Progenitor cell of endocrine pancreas (in vitro differentiated cells): ENCODE measurements around the gene NDUFAF8. TPM values are rescaled to one million over a fixed set of nuclear protein-coding genes. Genes with fewer than 3 reads are reported as not detected.

ENCODE experiments used
- DNase-seq: peaks from one replicate; pipeline ENCODE4 v3.0.0; 2021; ENCODE audit warnings: low spot score; ENCODE audit not compliant: unreplicated experiment
- H3K27ac Mint-ChIP-seq: 2 replicates; pipeline ENCODE4 v1.8.0; 2021; ENCODE audit warnings: mild to moderate bottlenecking, moderate library complexity, mixed read lengths
- H3K27me3 Mint-ChIP-seq: 2 replicates; pipeline ENCODE4 v1.8.0; 2021; ENCODE audit warnings: mixed read lengths
- H3K36me3 Mint-ChIP-seq: 2 replicates; pipeline ENCODE4 v1.8.0; 2022; ENCODE audit warnings: mixed read lengths; ENCODE audit not compliant: insufficient read depth
- H3K4me1 Mint-ChIP-seq: 2 replicates; pipeline ENCODE4 v1.8.0; 2021; ENCODE audit warnings: low read depth, mixed read lengths
- H3K4me3 Mint-ChIP-seq: 2 replicates; pipeline ENCODE4 v1.8.0; 2021; ENCODE audit warnings: low read depth, mild to moderate bottlenecking, moderate library complexity, mixed read lengths
- H3K9me3 Mint-ChIP-seq: 2 replicates; pipeline ENCODE4 v1.8.0; 2021; ENCODE audit warnings: low read depth, mixed read lengths
- total RNA-seq: library from RNA; stranded (reverse); gene quantifications from 2 replicates; pipeline ENCODE4 v1.2.1, GENCODE V29; 2021
- TF ChIP-seq, protein P1 (sequence below): fragments of 200-600 bp; sonication (generic); IDR thresholded peaks from one replicate; pipeline ENCODE4 v1.5.0; 2021; ENCODE audit warnings: antibody characterized with exemption, mild to moderate bottlenecking; ENCODE audit not compliant: unreplicated experiment

The NDUFAF8 gene
- total RNA-seq, 1 donor from 2014 or later, result 43.6 TPM

DNA sequence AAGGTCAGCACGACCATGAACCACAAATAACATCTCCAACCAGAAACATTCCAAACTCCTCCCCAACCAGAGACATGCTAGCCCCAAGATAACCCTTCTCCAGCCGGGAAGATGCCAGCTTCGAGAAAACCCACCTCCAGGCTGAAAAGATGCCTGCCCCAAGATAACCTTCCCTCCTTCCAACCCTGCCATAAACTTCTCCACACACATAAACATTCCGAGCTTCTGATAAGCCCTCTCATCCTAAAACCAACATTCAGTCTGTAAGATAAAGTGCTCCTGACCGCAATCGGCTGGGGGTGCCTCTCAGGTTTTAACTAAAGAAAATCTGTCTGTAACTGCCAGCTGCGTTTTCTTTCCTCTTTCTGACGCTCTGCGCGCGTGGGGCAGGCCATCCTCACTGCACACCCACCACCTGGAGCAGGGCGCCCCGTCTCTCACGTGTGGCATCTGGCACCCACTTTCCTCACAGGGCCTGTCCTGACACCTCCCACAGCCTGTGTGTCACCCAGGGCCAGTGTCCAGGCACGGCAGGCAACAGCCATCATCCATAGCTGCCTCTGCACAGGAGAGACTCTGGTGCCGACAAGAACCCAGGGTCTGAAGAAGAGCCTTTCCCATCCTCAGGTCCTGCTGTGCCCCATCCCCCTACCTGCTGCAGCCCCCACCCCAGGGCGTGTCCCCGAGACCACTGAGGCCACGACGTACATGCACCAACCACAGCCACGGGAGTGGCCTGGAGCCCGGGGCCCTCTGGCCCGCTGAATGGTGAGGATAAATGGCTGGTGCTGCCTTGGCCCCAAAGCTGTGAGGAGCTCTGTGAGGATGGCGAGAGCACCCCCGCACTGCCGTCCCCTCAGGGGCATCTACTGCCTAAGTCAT lies 3.9 kb upstream of the NDUFAF8 start:
- H3K9me3 Mint-ChIP-seq, result no peaks in the 10 kb centered on the region

DNA sequence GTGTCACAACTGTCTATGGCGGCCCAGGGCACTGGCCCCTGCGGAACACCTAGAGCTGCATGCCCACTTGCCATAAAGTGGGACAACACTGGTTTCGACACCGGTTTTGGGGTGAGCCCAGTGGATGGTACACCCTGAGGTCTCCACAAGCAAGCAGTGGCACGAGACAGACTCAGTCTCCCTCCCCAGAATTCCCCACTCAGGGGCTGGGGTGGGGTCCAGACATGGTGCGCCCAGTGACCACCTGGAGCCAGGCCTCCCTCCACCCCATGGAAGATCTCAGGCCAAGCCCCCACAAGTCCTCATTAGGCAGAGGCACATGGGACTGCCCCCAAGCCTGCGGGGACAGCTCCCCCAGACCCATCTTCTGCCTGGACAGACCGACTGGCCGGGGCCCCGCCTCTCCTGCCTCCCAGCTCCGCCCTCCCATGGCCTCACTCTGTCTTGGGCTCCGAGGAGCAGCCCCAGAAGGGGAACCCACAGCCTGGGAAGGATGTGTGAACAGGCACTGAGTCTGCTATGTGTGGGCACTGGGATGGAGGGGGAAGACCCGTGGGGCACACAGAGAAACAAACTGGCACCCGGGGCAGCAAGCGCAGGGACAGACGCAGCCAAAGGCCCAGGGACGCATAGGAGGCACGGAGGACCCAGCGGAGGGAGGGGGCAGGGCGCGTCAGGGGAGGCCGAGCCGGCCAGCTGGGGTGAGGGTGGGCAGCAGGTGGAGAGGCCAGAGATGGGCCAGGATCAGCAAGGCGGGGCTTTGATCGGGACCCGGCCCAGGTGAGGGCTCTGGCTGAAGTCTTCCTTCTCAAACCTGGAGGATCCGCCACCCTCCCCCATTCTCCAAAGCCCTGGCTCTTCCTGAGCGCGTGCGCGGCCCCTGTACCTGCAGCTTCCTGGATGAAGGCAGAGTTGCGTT lies 3.0 kb upstream of the NDUFAF8 start:
- Mint-ChIP-seq H3K4me3 (no peak overlapping the region), H3K27me3 (no peaks in the 10 kb centered on the region), H3K4me1 (peaks cover 12% of the 10 kb centered on the region), H3K36me3 (peaks cover 5% of the 10 kb centered on the region), H3K27ac (no peak overlapping the region), H3K9me3 (no peaks in the 10 kb centered on the region)
- TF ChIP-seq, protein P1, sequence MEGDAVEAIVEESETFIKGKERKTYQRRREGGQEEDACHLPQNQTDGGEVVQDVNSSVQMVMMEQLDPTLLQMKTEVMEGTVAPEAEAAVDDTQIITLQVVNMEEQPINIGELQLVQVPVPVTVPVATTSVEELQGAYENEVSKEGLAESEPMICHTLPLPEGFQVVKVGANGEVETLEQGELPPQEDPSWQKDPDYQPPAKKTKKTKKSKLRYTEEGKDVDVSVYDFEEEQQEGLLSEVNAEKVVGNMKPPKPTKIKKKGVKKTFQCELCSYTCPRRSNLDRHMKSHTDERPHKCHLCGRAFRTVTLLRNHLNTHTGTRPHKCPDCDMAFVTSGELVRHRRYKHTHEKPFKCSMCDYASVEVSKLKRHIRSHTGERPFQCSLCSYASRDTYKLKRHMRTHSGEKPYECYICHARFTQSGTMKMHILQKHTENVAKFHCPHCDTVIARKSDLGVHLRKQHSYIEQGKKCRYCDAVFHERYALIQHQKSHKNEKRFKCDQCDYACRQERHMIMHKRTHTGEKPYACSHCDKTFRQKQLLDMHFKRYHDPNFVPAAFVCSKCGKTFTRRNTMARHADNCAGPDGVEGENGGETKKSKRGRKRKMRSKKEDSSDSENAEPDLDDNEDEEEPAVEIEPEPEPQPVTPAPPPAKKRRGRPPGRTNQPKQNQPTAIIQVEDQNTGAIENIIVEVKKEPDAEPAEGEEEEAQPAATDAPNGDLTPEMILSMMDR, result no peak
- DNase-seq, result no peak

More for the DNA sequence above, 3.9 kb upstream of the NDUFAF8 start:
- Mint-ChIP-seq H3K4me3 (no peak overlapping the region), H3K36me3 (peaks cover 7% of the 10 kb centered on the region), H3K27me3 (no peaks in the 10 kb centered on the region), H3K4me1 (peaks cover 10% of the 10 kb centered on the region), H3K27ac (no peak overlapping the region)
- TF ChIP-seq, protein P1, result no peak
- DNase-seq, result no peak

DNA sequence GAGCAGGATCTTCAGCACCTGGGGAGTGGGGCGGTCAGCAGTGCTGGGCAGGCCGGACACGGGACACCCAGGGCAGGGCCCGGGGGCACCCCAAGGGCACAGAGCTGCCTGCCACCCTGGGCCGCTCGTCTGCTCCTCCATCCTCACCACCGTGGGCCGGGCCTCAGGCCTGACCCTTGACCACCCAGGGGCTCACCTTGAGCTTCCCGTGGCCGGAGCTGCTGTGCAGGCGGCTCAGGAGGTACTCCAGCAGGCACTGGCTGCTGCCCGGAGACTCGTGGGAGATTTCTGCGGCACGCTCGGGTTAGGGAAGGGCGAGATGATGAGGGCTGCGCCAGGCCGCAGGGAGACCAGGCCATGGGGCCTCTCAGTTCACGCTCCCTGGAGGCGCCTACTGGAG lies 2.3 kb upstream of the NDUFAF8 start:
- TF ChIP-seq, protein P1, result no peak

DNA sequence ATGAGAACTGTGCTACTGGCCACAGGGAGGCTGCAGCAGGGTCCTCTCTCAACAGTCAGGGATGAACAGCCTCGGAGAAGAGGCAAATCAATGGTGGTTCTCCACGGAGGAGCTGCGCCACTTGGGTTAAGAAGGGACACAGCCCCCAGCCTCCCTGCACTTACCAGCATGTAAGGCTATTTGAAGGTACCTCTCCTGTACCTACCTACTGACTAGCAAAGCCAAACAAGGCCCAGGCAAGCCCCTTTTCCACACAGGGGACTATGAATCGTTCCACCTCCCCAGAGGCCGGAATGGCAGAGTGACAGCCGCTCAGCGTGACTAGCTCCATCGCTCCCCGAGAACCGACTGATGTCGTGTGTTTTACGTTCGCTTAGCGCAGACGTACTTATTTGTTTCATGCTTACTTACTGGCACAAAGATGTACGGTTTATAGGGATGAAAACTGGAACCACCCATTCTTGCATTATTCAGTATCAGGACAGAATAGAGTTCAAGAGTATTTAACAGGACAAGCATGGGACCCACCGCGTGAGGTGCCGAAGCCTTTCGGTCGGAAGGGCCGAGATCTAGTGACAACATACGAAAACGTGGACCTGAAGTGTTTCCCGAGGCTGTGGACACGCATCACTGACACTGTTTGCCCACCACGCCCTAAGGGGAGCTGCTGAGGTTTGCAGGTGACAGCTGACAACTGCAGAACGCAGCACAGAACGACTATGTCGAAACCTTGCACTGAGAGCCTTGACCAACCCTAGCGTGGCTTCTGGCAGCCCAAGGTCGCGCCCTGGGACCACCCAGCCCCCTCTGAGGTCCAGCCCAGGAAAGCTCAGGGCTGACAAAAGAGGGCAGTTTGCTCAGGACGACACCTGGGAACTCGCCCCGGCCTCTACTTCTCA lies 1.3 kb upstream of the NDUFAF8 start:
- peak overlapping the region; percentile 83 for H3K4me3 Mint-ChIP-seq
- no peak overlapping the region for H3K27ac Mint-ChIP-seq
- no peaks in the 10 kb centered on the region for H3K27me3 Mint-ChIP-seq
- DNase-seq, result no peak
- H3K36me3 Mint-ChIP-seq, result peaks cover 5% of the 10 kb centered on the region
- TF ChIP-seq, protein P1, result no peak
- no peaks in the 10 kb centered on the region for H3K9me3 Mint-ChIP-seq
- H3K4me1 Mint-ChIP-seq, result peaks cover 12% of the 10 kb centered on the region

More for the DNA sequence above, 2.3 kb upstream of the NDUFAF8 start:
- H3K9me3 Mint-ChIP-seq, result no peaks in the 10 kb centered on the region
- H3K4me3 Mint-ChIP-seq, result peak overlapping the region; percentile 83
- H3K27me3 Mint-ChIP-seq, result no peaks in the 10 kb centered on the region
- DNase-seq, result no peak
- peaks cover 5% of the 10 kb centered on the region for H3K36me3 Mint-ChIP-seq
- H3K4me1 Mint-ChIP-seq, result peaks cover 12% of the 10 kb centered on the region
- no peak overlapping the region for H3K27ac Mint-ChIP-seq
